Breast epithelium (tissue), 3 donors: ENCODE results near the gene GCSH.

Experiments used
- POLR2A ChIP-seq: fragments of 450-650 bp; IDR thresholded peaks from one replicate; pipeline ENCODE4 v1.6.1; 2016; ENCODE audit warnings: antibody characterized with exemption, mild to moderate bottlenecking, moderate library complexity
- POLR2AphosphoS5 ChIP-seq, 3 donors: sonication (generic); formaldehyde crosslinking; IDR thresholded peaks; one replicate each; pipeline ENCODE4 v1.6.1; 2017; ENCODE audit warnings: antibody characterized with exemption in 3 of 3
- TF ChIP-seq, protein P1 (sequence below), 3 donors: fragments of 450-650 bp; IDR thresholded peaks; one replicate each; pipeline ENCODE4 v1.5.1; 2016 to 2017; ENCODE audit warnings: antibody characterized with exemption in 3 of 3, mild to moderate bottlenecking in 3 of 3, moderate library complexity in 3 of 3

DNA sequence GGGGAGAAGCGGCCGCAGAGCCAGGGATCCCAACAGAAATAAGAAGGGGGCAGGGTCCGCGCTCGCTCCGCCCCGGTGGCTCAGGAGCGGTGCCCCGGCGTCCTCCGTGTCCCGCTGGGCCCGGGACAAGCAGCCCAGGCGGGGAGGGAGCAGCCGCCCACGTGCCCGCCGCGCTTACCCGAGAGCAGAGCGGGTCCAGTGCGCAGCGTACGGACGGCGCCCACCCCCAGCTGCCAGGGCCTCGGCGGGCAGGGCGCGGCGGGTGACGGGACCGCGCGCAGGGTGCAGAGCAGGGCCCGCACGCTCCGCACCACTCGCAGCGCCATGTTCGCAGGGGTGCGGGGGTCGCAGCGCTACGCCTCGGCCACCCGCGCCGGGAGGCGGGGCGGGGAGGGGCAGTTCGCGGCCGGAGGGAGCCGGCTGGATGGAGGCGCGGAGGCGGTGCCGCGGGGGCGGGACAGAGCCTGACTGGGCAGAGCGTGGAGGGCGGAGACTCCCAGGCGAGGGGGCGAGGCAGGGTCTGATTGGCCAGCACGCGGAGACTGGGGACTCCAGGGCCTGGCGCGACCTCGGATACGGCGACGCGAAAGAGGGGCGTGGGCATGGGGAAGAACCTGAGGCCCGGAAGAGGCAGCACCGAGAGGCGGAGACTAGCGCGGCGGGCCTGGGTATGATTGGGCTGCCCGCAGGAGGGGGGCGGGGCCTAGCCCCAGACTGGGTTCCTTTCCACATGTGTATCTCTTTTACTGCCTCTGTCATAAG, at the start of gene GCSH:
- TF ChIP-seq POLR2AphosphoS5 (IDR thresholded peaks at IDR 0.05) (no peak), POLR2A (no peak)
- TF ChIP-seq, protein P1, sequence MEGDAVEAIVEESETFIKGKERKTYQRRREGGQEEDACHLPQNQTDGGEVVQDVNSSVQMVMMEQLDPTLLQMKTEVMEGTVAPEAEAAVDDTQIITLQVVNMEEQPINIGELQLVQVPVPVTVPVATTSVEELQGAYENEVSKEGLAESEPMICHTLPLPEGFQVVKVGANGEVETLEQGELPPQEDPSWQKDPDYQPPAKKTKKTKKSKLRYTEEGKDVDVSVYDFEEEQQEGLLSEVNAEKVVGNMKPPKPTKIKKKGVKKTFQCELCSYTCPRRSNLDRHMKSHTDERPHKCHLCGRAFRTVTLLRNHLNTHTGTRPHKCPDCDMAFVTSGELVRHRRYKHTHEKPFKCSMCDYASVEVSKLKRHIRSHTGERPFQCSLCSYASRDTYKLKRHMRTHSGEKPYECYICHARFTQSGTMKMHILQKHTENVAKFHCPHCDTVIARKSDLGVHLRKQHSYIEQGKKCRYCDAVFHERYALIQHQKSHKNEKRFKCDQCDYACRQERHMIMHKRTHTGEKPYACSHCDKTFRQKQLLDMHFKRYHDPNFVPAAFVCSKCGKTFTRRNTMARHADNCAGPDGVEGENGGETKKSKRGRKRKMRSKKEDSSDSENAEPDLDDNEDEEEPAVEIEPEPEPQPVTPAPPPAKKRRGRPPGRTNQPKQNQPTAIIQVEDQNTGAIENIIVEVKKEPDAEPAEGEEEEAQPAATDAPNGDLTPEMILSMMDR (IDR thresholded peaks at IDR 0.05): no peak
